Measurements from ENCODE around the gene ZNF862.

The ZNF862 gene

GRCh38 chr7:149806726-149807125 is 31.4 kb upstream of the ZNF862 start:
- no peak for DNase-seq (ENCODE audit: low spot score)
- TF ChIP-seq CTCF (IDR thresholded peaks at IDR 0.05; ENCODE audit: borderline replicate concordance, control extremely low read depth, extremely low read depth, insufficient read depth, missing control alignments) = no peak
- in situ Hi-C loops (cut with MboI; ENCODE audit: low sequenced_read_pairs, unreplicated experiment) = no loop called here

- in situ Hi-C loops (cut with MboI; ENCODE audit: low sequenced_read_pairs, unreplicated experiment) = no loop called here
- no peak for TF ChIP-seq CTCF (IDR thresholded peaks at IDR 0.05; ENCODE audit: borderline replicate concordance, control extremely low read depth, extremely low read depth, insufficient read depth, missing control alignments)
- DNase-seq (ENCODE audit: low spot score) = no peak
These were observed 29.9 kb upstream of the ZNF862 start for GRCh38 chr7:149808311-149808710.

GRCh38 chr7:149809215-149809614 is 29.0 kb upstream of the ZNF862 start:
- in situ Hi-C loops (cut with MboI; ENCODE audit: low sequenced_read_pairs, unreplicated experiment) = no loop called here
- no peak for DNase-seq (ENCODE audit: low spot score)
- TF ChIP-seq CTCF (IDR thresholded peaks at IDR 0.05; ENCODE audit: borderline replicate concordance, control extremely low read depth, extremely low read depth, insufficient read depth, missing control alignments) = no peak

GRCh38 chr7:149811221-149811620 is 27.0 kb upstream of the ZNF862 start:
- in situ Hi-C loops (cut with MboI; ENCODE audit: low sequenced_read_pairs, unreplicated experiment) = no loop called here
- no peak for TF ChIP-seq CTCF (IDR thresholded peaks at IDR 0.05; ENCODE audit: borderline replicate concordance, control extremely low read depth, extremely low read depth, insufficient read depth, missing control alignments)
- DNase-seq (ENCODE audit: low spot score) = no peak

GRCh38 chr7:149811831-149812490 is 26.2 kb upstream of the ZNF862 start:
- TF ChIP-seq CTCF (IDR thresholded peaks at IDR 0.05; ENCODE audit: borderline replicate concordance, control extremely low read depth, extremely low read depth, insufficient read depth, missing control alignments) = no peak
- DNase-seq (ENCODE audit: low spot score) = no peak
- in situ Hi-C loops (cut with MboI; ENCODE audit: low sequenced_read_pairs, unreplicated experiment) = no loop called here

- no peak for DNase-seq (ENCODE audit: low spot score)
- in situ Hi-C loops (cut with MboI; ENCODE audit: low sequenced_read_pairs, unreplicated experiment) = no loop called here
- no peak for TF ChIP-seq CTCF (IDR thresholded peaks at IDR 0.05; ENCODE audit: borderline replicate concordance, control extremely low read depth, extremely low read depth, insufficient read depth, missing control alignments)
These were observed 24.7 kb upstream of the ZNF862 start for GRCh38 chr7:149813254-149814035.

All from GM13976 (cell line).